HAP-1 (cell line): ENCODE data around the gene UNC119.
A peak's percentile ranks its signal among the peaks of the same experiment; 100 is the strongest.

Source experiments
- DNase-seq, 2 experiments: peaks; one replicate each; pipeline ENCODE4 v3.0.0-alpha.2; 2016 to 2020; ENCODE audit warnings: low spot score in 2 of 2
- H3K27me3 ChIP-seq: fragments of 250-450 bp; sonication (Bioruptor Pico); 2 replicates; pipeline ENCODE4 v1.5.1; 2020; ENCODE audit warnings: low read depth, mild to moderate bottlenecking, moderate library complexity
- H3K36me3 ChIP-seq: fragments of 250-450 bp; sonication (Bioruptor Pico); replicated peaks from 2 replicates; pipeline ENCODE4 v1.5.1; 2020; ENCODE audit warnings: mild to moderate bottlenecking
- H3K4me1 ChIP-seq: fragments of 250-450 bp; sonication (Bioruptor Pico); 2 replicates; pipeline ENCODE4 v1.5.1; 2020; ENCODE audit warnings: mild to moderate bottlenecking
- H3K4me3 ChIP-seq: fragments of 250-450 bp; sonication (Bioruptor Pico); 2 replicates; pipeline ENCODE4 v1.5.1; 2020; ENCODE audit warnings: mild to moderate bottlenecking, moderate library complexity
- H3K9me3 ChIP-seq: fragments of 250-450 bp; sonication (Bioruptor Pico); 2 replicates; pipeline ENCODE4 v1.5.1; 2020; ENCODE audit warnings: mild to moderate bottlenecking, moderate library complexity
- in situ Hi-C: fragments of 300-500 bp; cut with MboI; formaldehyde crosslinking; loops from 3 replicates; pipeline ENCODE4 v1.14.3; 2020; ENCODE audit warnings: low sequenced_read_pairs, inconsistent platforms, mixed read lengths

The UNC119 gene

GRCh38 chr17:28545141-28545503 lies 7.3 kb downstream of the UNC119 start:
- Histone ChIP-seq H3K27me3 (no peaks in the 10 kb centered on the region), H3K4me3 (no peak overlapping the region), H3K9me3 (no peaks in the 10 kb centered on the region), H3K4me1 (no peaks in the 10 kb centered on the region), H3K36me3 (peaks cover 9% of the 10 kb centered on the region)
- DNase-seq, result no peak
- in situ Hi-C loops, result no loop called here

GRCh38 chr17:28544402-28545140 lies 7.9 kb downstream of the UNC119 start:
- in situ Hi-C loops, result no loop called here

GRCh38 chr17:28541439-28541838 lies 11.0 kb downstream of the UNC119 start:
- no peak for DNase-seq
- Histone ChIP-seq H3K4me1 (no peaks in the 10 kb centered on the region), H3K4me3 (no peak overlapping the region), H3K9me3 (no peaks in the 10 kb centered on the region), H3K27me3 (no peaks in the 10 kb centered on the region), H3K36me3 (no peaks in the 10 kb centered on the region)
- in situ Hi-C loops, result no loop called here

More at GRCh38 chr17:28544402-28545140, 7.9 kb downstream of the UNC119 start:
- H3K27me3 ChIP-seq, result no peaks in the 10 kb centered on the region
- H3K9me3 ChIP-seq, result no peaks in the 10 kb centered on the region
- no peaks in the 10 kb centered on the region for H3K4me1 ChIP-seq
- H3K4me3 ChIP-seq, result no peak overlapping the region
- peaks cover 9% of the 10 kb centered on the region for H3K36me3 ChIP-seq
- no peak for DNase-seq

- Histone ChIP-seq H3K9me3 (no peaks in the 10 kb centered on the region), H3K4me1 (no peaks in the 10 kb centered on the region), H3K27me3 (no peaks in the 10 kb centered on the region), H3K4me3 (no peak overlapping the region), H3K36me3 (no peaks in the 10 kb centered on the region)
- no peak for DNase-seq
- in situ Hi-C loops, result no loop called here
These were observed 12.2 kb downstream of the UNC119 start for GRCh38 chr17:28540231-28540630.

- H3K4me1 ChIP-seq, result no peaks in the 10 kb centered on the region
- no peaks in the 10 kb centered on the region for H3K9me3 ChIP-seq
- H3K27me3 ChIP-seq, result no peaks in the 10 kb centered on the region
- H3K4me3 ChIP-seq, result no peak overlapping the region
- no peak for DNase-seq
- H3K36me3 ChIP-seq, result no peaks in the 10 kb centered on the region
- in situ Hi-C loops, result loop anchor here (5.0 kb wide), 1 partner anchor 41 kb away; no protein-coding TSS in a partner anchor
These were observed 14.0 kb downstream of the UNC119 start for GRCh38 chr17:28538296-28538895.

GRCh38 chr17:28537219-28537610 lies 15.2 kb downstream of the UNC119 start:
- in situ Hi-C loops, result loop anchor here (5.0 kb wide), 1 partner anchor 40 kb away; no protein-coding TSS in a partner anchor
- H3K4me1 ChIP-seq, result no peaks in the 10 kb centered on the region
- H3K9me3 ChIP-seq, result no peaks in the 10 kb centered on the region
- no peak for DNase-seq
- no peak overlapping the region for H3K4me3 ChIP-seq
- H3K27me3 ChIP-seq, result no peaks in the 10 kb centered on the region
- H3K36me3 ChIP-seq, result no peaks in the 10 kb centered on the region

GRCh38 chr17:28536532-28537218 lies 15.7 kb downstream of the UNC119 start:
- Histone ChIP-seq H3K27me3 (peaks cover 2% of the 10 kb centered on the region; the same call in 1 of the 2 replicates), H3K36me3 (no peaks in the 10 kb centered on the region), H3K4me1 (no peaks in the 10 kb centered on the region), H3K4me3 (no peak overlapping the region), H3K9me3 (no peaks in the 10 kb centered on the region)
- DNase-seq, result no peak
- in situ Hi-C loops, result loop anchor here (5.0 kb wide), 1 partner anchor 39 kb away; no protein-coding TSS in a partner anchor

GRCh38 chr17:28534740-28535375 lies 17.6 kb downstream of the UNC119 start:
- in situ Hi-C loops, result loop anchor here (5.0 kb wide), 1 partner anchor 38 kb away; no protein-coding TSS in a partner anchor
- no peaks in the 10 kb centered on the region for H3K36me3 ChIP-seq

GRCh38 chr17:28533091-28533807 lies 19.2 kb downstream of the UNC119 start:
- DNase-seq, result no peak
- in situ Hi-C loops, result no loop called here
- H3K27me3 ChIP-seq, result peaks cover 10% of the 10 kb centered on the region; the same call in 1 of the 2 replicates

More at GRCh38 chr17:28534740-28535375, 17.6 kb downstream of the UNC119 start:
- no peak for DNase-seq
- Histone ChIP-seq H3K9me3 (no peaks in the 10 kb centered on the region), H3K4me1 (no peaks in the 10 kb centered on the region), H3K4me3 (no peak overlapping the region), H3K27me3 (peaks cover 10% of the 10 kb centered on the region; the same call in 1 of the 2 replicates)

GRCh38 chr17:28532050-28532960 lies 20.1 kb downstream of the UNC119 start:
- peak; percentile 51 to 66 for DNase-seq
- Histone ChIP-seq H3K4me1 (no peaks in the 10 kb centered on the region), H3K27me3 (peaks cover 10% of the 10 kb centered on the region; the same call in 1 of the 2 replicates), H3K36me3 (no peaks in the 10 kb centered on the region), H3K9me3 (no peaks in the 10 kb centered on the region), H3K4me3 (no peak overlapping the region)
- in situ Hi-C loops, result no loop called here

More at GRCh38 chr17:28533091-28533807, 19.2 kb downstream of the UNC119 start:
- no peaks in the 10 kb centered on the region for H3K9me3 ChIP-seq
- H3K4me1 ChIP-seq, result no peaks in the 10 kb centered on the region
- no peak overlapping the region for H3K4me3 ChIP-seq
- H3K36me3 ChIP-seq, result no peaks in the 10 kb centered on the region

GRCh38 chr17:28530926-28531325 lies 21.5 kb downstream of the UNC119 start:
- in situ Hi-C loops, result no loop called here
- Histone ChIP-seq H3K9me3 (no peaks in the 10 kb centered on the region), H3K27me3 (peaks cover 10% of the 10 kb centered on the region; the same call in 1 of the 2 replicates), H3K4me1 (no peaks in the 10 kb centered on the region), H3K36me3 (no peaks in the 10 kb centered on the region), H3K4me3 (no peak overlapping the region)
- no peak for DNase-seq

GRCh38 chr17:28530250-28530649 lies 22.2 kb downstream of the UNC119 start:
- in situ Hi-C loops, result no loop called here
- DNase-seq, result no peak
- H3K27me3 ChIP-seq, result peaks cover 10% of the 10 kb centered on the region; the same call in 1 of the 2 replicates
- H3K36me3 ChIP-seq, result no peaks in the 10 kb centered on the region
- no peak overlapping the region for H3K4me3 ChIP-seq
- H3K4me1 ChIP-seq, result no peaks in the 10 kb centered on the region; the same call in 1 of the 2 replicates
- no peaks in the 10 kb centered on the region for H3K9me3 ChIP-seq
